ENCODE data around the gene SEC23B.

DNA sequence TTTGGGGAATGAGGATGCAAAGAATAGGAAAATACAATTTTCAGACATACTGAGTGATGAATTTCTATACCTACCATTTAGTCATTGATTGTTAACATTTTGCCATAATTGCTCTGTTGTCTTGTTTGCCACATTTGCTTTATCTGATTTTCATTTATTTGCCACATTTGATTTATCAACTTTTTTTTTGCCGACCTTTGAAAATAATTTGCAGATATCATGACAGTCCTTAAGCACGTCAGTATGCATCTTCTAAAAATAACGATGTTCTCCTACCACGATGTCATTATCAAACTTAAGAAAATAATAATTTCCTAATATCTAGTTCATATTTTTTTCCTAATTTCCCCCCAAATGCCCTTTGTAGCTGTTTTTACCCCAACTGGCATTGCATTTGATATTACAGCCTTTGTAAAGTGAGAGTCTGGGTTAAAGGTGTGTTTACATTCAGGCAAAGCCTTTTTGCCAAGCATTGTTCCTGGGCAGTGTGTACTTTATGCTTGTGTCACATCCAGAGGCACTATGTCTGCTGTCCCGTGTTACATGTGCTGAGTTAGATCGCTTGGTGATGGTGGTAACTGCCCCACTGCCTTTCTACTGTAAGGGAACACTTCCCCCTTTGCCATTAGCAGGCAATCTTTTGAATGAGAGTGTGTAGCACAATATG lies 26.4 kb downstream of the SEC23B start:
- TF ChIP-seq REST (IDR thresholded peaks at IDR 0.05; ENCODE audit: borderline replicate concordance) (no peak), CTCF (IDR thresholded peaks at IDR 0.05; ENCODE audit: poor library complexity, severe bottlenecking) (no peak), EZH2 (IDR thresholded peaks at IDR 0.05; ENCODE audit: borderline replicate concordance, insufficient read depth, low read length, poor library complexity, severe bottlenecking) (no peak), POLR2AphosphoS5 (IDR thresholded peaks at IDR 0.05) (no peak)

Measured in neural cell (in vitro differentiated cells).